Dedifferentiated amniotic fluid mesenchymal stem cell (primary cell): Measurements from ENCODE around the gene SLC5A10.

Experiments
- DNase-seq: peaks from one replicate; pipeline ENCODE4 v3.0.0-alpha.2; 2016; ENCODE audit errors: extremely low spot score

The SLC5A10 gene

DNA sequence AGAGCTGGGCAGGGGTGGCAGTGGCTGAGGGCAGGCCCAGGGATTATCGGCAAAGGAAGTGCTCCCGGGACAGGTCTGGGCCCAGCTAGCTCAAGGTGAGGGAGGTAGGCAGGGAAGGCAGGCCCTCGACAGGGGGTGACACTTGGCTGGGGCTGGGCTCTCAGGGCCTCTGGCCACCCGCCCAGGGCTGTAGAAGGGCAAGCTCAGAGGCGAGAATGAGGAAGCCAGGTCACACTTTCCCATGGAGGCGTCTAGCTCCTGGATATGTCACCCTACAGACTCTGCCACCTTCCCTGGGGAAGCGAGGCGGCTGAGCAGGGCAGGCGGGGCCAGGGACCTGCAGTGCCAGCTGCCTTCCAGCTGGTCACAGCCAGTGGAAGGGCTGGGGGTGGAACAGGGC, 33.5 kb downstream of the SLC5A10 start:
- no peak for DNase-seq

DNA sequence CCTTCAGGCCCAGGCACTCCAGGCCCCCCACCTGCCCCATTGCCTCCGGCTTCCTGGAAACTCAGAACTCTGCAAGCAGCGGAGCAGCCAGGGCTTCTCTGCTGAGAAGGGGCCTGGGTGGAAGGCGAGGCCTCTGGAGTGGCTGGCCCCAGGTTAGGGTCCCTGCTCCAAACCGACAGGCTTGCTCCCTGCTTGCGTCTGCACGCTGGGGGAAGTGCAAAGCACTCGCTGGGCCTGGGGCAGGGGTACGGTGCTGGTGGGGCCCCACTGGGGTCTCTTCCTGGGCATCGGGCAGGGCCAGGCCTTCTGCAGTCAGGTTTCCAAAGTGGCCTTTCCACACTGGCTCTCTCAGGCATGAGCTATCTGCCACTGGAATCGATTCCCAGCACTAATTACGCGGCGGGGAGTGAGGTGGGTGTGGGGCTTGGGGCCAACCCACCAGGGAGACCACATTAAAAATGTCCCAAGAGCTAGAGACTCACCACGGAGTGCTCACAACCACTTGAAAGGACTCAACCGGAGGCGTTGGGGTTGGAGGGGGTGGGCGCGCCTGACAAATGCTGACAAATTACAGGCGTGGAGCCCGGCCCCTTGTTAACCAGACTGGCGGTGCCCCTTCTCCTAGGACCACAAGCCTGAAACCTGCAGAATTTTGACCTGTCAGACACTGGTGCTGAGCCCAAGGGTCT, 34.7 kb downstream of the SLC5A10 start:
- no peak for DNase-seq

DNA sequence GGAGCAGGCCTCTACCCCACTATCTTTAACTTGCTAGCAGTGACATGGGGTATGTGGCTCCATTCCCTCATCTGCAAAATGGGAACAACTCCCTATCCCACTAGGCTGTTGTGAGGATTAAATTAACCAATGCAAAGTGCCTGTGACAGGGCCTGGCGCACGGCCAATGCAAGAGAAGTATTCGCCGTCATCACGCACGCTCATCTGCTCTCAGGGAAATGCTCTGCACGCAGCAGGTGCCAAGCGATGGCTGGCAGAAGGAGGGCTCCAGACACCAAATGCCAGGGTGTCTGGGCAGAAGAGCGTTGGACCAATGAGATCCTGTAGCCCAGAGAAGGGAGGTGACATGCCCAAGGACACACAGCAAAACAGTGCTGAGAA, 35.3 kb downstream of the SLC5A10 start:
- no peak for DNase-seq

DNA sequence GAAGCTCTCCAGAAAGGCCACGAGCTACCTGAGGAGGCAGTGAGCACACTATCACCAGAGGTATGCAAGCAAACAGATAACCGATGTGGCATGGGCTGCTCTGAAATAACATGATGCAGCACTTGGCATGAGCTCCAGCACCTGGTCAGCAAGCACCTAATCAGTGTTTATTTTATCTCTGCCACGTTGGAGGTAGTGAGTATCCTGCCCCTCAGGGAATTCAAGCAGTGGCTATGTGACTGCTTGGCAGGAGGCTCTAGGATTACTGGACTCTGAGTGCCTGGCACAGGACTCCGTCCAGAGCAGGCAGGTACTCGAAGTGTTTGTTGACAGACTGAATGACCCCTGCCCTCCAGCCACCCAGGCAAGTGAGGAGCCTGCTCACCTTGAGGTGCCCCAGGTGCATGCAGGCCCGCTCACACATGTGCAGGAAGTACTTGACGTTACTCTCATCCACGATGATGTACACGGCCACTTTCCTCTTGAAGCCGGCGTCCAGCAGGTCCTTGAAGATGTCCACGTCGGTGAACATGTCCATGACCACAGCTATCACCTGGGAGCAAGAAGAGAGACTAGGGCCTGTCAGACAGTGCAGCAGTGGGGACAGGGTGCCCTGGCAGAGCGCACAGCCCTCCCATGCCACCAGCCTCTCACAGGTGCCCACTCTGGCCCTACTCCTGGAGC, 36.0 kb downstream of the SLC5A10 start:
- DNase-seq: no peak

DNA sequence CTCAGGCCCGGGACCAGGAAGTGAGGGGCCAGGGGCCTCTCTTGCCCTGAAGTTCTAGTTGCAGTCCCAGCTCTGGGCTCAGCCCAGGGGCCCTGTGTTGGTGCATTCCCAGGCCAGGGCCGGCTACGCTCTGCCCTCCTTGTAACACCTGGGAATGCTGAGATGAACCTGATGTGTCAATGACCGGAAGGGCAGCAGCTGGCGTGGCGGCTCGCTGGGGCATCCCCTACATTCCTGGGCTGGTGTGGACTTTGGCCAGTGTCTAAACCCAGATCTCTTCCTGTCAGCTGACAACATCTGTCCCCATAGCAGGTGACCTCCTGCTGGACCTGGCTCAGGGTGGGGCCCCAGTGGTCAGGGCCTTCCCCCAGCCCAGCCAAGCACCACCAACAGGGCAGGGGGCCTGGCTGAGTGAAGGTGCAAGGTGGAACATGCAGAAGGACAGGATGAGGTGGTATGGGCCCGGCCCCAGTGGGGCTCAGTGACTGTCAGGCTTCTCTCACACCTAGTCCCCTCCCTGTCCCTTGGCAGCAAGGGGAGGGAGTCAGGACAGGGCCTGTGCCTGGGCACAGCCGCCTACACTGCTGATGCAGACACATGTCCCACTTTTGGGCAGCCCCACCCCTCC, 36.7 kb downstream of the SLC5A10 start:
- no peak for DNase-seq

DNA sequence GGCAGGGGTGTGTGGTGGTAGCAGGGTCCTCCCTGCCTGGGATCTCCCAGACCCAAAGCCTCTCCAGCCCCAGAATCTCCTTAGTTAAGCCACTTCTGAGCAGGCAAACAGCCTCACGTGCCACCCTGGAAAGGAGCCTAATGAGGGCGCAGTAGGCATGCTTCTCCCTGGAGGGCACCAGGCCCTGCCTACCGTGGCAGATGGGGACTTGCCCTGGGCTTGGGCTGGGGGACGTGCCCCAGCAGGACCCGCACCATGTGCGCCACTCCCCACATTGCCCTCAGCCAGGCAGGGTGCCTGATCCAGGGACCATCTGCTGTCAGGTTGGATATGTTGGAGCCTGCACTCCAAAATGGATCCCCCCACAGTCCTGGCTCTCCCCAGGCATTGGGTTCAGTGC, 38.4 kb downstream of the SLC5A10 start:
- DNase-seq: no peak

DNA sequence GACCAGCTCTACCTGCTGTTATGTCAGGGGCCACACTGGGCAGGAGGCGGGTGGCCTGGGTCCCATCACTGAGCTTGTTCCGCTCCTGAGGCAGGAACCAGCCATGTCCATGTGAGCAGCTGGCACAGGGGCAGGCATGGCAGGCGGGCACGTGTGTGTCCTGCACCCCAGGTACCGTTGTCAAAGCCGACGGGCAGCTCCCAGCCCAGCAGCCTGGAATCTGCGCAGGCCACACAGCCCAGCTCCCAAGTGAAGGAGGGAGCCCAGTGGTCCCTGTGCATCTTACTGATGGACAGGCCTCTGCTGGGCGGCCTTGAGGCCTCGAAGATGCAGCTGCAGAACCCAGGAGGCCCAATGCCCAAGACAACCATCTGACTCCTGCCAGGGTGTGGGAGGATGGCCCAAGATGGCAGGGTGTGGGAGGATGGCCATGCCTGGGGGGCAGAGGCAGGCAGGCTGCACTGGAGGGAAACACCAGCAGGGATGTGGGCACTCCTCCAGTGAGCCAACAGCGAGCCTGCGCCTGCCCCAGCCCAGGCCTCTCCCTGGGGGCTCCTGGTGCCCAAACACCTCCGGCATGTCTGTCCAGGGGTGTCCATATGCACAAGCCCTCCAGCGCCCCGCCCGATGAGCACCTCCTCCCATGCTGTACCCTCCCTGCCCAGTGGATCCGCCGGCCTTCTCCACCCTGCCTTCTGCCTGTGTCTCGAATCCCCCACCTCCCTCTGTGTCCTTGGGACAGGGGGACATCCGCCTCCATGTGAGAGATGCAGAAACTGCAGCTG, 39.8 kb downstream of the SLC5A10 start:
- DNase-seq: no peak

DNA sequence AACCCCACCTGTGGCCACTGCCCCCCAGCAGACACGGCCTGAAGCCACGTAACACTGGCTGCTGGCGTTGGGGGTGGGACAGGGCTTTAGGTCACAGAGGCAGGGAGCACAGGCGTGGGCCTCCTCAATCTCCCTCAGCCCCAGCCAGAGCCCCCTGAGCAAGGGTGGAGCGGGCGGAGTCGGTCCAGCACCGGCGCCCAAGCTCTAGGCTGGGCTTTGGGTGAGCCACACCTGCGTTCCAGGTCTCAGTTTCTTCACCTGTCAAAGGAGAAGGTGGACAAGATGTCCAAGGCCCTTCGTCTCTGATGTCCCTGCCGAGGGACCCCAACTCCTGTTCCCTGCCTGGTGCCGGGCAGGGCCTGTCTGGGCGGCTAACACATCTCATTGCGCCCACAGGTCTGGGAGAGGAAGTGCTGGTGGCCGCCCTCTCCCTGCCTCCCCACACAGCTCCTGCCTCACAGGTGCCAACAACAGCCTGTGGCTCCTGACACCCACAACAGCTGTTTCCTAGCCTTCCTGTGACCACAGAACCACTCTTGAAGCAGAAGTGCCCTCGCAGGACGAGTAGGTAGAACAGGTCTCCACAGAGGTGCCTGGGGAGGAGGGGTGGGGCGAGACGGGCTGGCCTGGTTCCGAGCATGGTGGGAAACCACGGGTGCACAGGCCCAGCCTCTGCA, 40.6 kb downstream of the SLC5A10 start:
- no peak for DNase-seq

DNA sequence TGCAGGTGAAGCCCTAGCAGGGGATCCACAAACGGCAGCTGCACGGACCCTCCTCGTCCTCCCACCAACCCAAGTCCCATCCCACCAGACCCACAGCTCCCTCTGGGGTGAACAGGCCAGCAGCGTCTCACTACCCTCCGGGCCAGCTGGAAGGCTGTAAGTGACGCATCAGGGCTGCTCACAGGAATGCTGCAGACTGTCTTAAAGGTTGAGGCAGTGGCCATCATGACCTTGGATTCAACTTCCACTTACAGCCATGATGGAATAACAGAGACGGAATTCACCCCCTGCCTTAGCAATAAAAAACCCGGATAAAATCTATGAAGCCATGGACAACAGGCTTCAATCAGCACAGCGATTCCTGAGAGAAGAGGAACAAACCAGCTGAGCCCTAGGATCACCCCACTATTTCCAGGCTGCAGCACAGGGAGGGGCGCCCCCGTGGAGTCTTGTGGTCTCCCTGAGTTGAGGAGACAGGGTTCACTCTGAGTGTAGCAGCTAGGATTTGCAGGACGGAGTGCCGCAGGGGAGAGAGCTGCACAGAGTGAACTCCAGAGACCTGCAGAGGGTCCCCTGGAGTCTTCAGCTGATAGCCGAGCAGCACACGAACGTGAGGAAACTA, 42.1 kb downstream of the SLC5A10 start:
- no peak for DNase-seq

DNA sequence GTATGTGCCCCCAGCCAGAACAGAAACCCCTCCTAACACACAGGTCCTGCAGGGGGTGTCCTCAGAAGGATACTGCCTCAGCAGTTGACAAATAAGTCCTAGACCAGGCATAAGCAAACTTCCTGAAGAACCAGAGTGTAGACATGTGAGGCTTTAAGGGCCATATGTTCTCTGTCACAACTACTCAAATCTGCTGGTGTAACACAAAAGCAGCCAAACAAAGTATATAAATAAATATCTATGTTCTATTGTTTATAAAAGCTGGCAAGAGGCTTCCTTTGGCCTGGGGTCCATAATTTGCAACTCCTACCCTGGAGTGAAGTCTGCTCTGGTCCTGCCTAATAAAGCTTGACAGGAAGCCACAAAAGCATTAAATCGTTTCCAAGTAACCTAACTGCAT, 42.7 kb downstream of the SLC5A10 start:
- no peak for DNase-seq

DNA sequence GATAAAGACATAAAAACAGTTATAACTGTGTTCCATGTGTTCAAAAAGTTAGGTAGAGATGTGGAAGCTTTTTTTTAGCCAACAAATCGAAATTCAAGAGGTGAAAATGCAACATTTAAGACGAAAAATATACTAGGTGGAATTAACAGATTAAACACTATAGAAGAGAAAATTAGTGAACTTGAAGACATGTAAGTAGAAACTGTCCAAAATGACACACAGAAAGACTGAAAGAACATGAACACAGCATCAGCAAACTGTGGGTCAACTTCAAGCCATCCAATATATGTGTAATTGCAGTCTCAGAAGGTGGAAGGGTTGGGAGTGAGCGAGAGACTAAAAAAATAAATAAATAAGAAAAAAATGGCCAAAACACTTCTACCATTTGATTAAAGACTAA, 43.3 kb downstream of the SLC5A10 start:
- no peak for DNase-seq

DNA sequence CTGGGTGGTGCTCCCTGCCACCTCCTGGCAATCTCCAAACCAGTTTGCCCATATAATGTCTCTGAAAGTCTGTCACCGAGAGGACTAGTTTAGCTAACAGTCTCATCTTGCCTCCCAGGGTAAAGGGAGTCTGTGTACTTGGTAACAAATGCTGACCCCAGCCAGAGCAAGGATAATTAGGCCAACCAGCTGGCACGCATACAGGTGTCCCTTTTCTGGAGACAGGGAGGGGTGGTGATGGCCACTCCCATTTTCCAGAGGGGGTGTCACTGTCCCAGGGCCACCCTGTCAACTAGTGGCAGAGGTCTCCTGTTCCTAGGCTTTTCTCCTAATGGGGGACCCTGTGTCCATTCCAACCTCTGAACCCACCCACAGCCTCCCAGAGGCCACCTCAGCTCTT, 44.5 kb downstream of the SLC5A10 start:
- DNase-seq: no peak

DNA sequence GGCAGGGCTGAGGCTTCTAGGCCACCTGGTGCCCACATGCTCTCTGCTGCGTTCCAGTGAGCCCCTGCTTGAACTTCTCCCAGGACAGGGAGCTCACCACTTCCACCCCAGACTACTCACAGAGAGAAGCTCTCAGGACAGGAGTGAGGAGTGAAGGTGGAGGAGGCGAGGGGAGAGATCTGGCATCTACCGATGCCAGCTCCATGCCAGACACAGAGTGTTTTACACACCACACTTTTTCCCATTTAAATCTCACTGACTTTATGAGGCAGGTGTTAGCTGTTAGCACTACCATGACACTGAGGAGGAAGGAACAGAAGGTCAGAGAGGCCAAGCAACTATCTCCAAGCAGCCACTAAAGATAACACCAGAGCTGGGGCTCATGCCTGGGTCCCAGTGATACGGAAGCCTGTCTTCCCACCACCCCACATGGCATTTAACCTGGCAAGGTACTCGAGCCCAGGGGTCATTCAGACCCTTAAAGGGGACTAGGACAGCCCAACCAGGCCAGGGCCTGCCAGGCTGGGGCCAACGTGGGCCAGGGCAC, 45.8 kb downstream of the SLC5A10 start:
- DNase-seq: no peak

DNA sequence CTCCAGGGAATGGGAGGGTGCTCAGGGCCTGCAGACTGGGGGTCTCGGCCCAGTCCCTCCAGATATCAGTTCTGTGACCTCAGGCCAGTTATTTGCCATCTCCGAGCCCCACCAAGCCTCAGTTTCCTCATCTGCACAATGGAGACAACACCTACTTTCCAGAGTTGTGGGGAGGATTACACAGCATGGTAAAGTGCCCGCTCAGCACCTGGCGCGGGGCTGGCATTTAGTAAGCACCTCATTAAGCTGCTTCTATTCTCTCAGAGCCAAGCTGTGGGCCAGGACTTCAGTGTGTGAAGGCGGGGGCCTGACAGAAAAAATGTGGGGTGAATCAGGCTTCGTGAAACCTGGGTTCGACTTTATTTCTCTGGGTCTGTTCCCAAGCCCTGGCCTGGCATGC, 47.4 kb downstream of the SLC5A10 start:
- no peak for DNase-seq

DNA sequence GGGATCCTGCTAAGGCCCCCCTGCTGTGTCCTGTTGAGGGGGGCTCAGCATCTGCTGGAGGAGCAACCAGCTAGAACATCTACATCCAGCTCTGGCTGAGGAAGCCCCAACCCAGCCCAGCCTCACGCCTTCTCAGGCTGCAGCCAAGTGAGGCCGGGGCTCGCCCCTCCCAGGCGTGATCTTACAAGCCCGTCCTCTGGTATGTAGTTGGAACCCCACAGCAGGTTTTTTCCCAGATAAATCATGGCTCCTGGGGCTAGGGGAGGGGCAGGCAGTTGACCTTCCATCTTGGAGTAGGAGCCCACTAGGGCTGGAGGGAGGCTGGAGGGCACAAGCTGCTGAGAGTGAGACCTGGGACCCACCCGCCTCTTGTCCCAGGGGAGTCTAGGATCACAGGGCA, 47.9 kb downstream of the SLC5A10 start:
- DNase-seq: no peak

DNA sequence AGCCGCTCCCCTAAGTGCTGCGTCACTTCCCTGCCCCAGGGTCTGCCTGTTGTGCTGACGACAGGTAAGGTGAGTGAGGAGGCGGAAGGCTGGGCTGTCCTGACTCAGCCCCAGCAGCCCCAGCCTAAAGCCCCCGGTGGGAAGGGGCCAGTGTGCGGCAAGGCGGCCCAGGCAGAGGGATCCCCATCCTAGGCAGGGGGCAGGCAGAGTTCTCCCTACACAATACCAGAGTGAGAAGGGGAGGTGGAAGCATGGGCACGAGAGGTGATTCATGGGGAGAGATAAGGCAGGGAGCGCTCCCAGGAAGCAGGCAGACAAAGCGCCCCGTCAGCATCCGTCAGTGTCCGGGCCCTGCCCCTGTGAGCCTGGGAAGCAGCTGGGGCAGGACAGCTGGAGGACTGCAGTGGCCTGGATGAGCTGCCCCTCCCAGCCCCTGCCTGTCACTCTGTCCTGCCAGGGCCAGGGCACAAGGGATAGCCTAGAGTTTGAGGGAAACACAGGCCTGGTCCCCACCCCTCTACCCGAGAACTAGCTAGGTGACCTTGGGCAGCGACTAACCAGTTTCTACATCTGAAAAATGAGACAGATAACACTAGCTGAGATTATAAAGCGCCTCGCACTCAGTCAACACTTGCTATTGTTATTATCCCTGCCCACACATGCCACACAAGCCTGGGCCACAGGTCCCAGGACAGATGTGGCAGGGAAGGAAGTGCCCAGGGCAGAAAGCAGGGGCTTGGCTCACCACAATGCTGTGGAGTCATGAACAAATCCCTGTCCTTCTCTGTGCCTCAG, 48.8 kb downstream of the SLC5A10 start:
- no peak for DNase-seq

DNA sequence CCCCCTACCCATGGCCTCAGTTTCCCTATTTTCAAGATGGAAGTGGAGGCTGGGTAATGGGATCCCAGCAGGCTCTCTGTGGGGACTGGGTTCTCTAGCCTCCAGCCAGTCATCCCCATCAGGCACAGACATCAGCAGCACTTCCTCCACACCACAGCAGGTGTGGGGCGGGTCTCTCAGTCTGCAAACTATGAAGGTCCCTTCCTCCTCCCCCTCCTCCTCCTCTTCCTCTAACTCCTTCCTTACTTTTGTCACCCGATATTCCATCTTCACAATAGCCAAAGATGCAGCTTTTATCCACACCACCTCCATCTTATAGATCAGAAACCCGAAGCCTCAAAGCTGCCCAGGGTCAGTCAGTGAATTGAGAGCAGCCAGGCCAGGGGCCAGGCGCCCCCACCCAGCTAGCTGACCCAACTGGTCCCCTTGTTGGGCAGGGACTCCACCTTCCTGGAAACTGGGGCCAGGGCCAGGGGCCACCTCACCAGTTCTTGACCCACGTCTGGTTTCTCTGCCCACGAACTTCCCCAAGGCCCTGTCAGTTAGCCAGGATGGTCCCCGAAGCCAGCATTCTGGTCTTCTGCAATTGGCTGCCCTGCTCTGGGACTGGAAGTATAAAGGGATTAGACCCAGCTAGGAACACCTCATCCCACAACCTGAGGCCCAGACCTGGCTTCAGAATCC, 50.1 kb downstream of the SLC5A10 start:
- DNase-seq: no peak

DNA sequence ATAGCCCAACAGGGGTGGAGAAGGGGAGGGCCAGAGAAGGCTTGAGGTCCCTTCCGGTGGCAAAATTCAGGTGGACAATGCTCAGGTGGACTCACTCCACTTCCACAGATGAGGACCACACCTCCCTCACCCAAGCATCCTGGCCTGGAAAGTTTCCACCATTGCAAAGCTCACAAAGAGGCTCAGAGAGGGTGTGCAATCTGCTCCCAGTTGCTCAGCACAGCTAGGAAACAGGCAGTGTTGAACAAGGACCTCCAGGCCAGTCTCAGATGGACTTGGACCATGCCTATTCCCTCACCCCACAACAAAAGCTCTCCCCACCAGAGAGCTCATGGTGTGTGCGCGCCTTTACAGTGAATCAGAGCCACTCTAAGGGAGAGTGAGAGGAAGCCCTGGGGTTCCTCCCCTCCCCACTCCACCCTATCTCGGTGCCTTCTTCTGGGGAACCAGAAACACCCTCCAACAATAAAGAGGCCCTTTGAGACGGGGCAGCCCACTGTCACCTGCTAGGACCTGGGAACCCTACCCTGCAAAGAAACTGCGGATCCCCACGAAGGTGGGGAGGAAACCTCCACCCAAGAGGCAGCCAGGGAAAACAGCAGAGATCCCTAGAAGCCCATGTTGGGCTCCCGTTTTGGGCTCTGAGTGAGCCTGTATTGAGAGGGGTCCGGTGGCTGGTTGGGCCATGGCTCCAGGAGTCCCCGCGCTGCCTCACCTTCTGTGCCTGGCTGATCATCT, 51.0 kb downstream of the SLC5A10 start:
- DNase-seq: no peak
